Stimulated activated CD4-positive, alpha-beta T cell treated with anti-CD3 and anti-CD28 coated beads, Interleukin-1b, Interleukin-23, amount 100 ng/mL, for 4 hours (primary cell): ENCODE measurements around the gene BNC2.
"Not testable (repeated sequence)": the region's sequence is repeated elsewhere in the genome, so short reads cannot be mapped to it uniquely, and the experiment has no call there.

Source experiments
- DNase-seq, 2 donors: peaks; one replicate each; pipeline ENCODE4 v3.0.0-alpha.2; 2020; ENCODE audit warnings: low read depth in 2 of 2

Gene BNC2

DNA sequence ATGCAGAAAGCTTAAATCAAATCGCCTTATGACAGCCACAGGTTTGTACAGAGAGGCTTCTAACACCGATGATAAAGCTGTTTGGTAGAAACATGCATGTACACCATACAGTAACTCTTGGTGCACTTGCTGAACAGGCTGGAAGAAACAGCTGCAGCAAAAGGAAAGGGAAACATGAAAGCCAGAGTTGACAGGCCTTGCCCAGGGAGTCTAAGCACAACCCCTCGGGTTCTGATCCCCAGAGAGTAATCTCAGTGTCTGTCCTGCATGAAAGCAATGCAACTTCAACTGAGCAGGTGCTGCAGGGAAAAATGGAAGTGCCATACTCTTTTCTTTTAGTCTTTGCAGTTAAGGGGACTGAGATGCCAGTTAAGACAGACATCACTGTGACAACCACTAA lies 419.9 kb downstream of the BNC2 start:
- no peak for DNase-seq

- DNase-seq, result no peak
Observed at GRCh38 chr9:16450043-16450442, 420.4 kb downstream of the BNC2 start.

DNA sequence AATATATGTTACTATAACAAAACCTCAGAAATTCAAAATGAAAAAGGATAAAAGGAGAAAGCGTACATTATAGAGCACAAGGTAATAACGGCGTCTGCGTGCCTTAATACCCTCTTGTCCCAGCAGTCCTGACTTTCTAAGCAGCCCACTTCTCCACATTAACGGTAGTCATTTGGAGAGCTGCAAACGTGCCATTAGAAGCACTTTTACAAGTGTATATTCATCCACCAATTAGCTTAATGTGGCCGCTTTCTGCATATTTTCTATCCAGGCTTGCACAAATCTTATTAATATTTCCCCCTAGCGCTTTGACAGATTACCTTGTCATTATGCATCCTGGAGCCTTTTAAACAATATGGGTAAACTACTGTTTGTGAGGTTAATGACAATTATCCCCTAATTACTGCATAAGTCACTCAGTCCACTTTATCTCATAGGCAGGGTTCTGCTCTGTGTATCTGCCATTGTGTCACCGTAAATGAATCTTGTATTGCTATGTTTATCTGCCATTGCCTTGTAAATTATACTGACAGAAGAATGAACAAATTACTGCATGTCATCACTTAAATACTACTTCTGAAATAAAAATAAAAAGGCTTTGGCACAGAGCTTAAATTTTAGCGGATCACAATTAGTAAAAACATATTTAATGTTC lies 421.3 kb downstream of the BNC2 start:
- no peak for DNase-seq

DNA sequence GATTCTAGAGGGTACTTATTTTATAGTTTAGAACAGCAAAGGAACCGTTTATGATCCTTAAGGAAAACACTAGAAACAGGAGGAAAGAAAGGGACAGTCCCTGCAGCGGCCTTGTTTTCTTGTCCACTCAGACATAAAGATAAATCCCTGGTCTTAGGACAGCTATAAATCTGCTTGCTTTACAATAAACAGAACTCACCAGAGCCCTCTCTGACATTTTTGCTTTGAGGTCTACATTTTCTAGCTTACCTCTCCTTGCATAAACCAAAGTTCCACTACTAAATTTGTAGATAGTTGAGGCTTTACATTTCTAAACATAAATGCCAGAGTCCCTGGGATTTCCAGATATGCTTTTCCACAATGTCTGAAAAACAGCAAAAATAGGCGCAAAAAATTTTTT lies 422.5 kb downstream of the BNC2 start:
- DNase-seq, result no peak

DNA sequence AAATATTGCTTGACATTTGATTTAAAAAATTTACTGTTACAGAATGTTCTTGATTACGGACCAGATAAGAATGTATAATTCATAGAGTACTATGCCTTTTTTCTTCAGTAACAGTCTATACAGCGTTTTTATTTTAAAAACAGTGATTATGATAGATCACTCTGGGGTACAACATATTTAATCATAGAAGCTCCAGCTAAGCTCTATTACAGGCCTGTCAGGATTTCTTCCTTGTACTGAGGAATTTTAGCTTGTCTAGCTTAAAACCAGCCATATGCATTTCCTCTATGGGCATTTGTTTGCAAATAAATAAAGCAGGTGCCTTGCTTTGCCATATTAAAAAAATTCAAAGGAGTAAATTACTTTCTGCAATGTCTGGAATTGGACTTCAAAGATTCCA lies 423.8 kb downstream of the BNC2 start:
- no peak for DNase-seq

DNA sequence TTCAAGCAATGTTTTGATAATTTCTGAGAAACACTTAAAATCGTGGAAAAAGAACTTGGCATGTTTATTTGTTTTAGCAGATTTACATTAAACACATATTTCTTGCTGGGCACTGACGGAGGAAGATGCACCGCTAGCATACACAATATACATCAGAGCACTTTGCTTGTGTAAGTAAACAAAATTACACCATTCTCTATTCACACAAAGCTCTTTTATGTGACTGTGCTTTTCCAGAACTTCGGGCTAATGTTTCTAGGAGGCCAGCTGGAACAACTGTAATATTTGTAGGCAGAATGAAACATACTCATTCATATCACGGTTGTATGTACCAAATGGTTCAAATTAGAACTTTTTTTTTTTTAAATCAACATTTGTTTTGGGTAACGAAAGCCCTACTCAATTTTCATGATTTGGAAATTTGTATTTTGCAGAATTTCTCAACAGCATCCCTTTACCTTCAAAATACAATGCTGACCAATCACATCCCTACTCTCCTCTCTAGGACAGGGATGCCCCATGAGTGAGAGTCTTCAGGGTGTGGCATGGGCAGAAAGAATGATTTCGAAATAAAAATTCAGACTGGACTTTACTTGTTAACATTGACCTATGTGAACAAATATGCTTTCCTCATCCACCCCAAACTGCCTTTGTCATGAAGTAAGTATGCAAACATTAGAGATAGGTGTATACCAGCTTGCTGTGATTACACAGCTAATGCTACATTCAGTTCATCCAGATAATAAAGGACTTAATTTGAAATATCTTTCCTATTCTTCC lies 425.1 kb downstream of the BNC2 start:
- DNase-seq, result no peak

GRCh38 chr9:16442622-16443021 lies 427.8 kb downstream of the BNC2 start:
- no peak for DNase-seq

- DNase-seq, result no peak
Observed at GRCh38 chr9:16441791-16442190, 428.7 kb downstream of the BNC2 start.

GRCh38 chr9:16438831-16439230 lies 431.6 kb downstream of the BNC2 start:
- DNase-seq, result not testable (repeated sequence)

DNA sequence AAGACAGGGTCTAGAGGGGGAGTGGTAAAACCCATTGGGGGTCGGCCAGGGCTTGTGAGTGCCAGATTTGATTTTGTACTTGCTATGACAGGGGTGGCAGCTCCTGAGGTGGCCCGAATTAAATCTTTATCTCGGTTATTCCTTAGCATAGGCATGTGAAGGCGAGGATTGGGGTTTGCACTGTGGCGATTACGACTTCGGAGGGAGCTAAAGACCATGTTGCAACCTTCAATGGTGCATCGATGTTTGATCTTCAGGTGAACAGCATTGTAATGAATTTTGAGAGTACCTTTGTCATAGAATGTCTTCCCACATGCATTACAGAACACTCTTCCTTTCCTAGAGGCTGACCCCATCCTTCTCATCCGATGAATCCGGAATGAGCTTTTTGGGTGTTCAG lies 433.9 kb downstream of the BNC2 start:
- DNase-seq, result no peak

DNA sequence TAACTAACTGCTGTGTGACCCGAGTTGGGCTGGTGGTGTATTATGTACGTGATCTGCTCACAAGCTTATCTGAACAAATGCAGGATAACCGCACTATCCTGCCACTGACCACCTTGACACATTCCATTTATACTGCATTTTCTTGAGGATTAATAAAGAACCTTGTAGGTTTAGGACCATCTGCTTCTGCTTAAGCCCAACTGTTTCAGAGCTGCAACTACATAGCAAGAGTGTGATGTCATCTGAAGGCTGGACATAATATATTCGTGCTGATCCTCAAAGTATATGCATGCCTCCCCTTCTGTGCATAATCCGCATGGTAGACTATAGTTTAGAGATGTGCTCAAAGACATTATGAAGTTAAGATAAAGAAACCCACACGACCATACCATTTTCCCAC lies 435.9 kb downstream of the BNC2 start:
- DNase-seq, result no peak

GRCh38 chr9:16433494-16433893 lies 437.0 kb downstream of the BNC2 start:
- DNase-seq, result no peak

GRCh38 chr9:16431666-16432392 lies 438.6 kb downstream of the BNC2 start:
- DNase-seq, result no peak

DNA sequence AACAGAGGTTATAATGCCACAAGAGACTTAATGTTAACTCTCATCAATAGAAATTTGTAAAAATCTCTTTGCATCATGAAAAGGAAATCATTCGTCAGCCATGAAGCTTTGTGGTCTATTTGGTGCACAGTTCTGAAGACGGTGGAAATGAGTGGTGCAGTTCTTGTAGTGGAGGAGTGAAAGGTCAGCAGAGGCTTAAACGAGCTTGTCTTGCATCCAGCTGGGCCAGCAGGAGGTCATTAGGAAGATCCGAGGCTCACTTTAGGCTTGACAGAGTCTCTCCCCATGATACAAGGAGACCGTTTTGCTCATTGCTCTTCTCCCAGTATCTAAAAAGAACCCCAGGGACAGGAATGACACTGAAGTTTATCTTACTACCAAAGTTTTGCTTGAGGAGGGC lies 440.8 kb downstream of the BNC2 start:
- DNase-seq, result no peak

DNA sequence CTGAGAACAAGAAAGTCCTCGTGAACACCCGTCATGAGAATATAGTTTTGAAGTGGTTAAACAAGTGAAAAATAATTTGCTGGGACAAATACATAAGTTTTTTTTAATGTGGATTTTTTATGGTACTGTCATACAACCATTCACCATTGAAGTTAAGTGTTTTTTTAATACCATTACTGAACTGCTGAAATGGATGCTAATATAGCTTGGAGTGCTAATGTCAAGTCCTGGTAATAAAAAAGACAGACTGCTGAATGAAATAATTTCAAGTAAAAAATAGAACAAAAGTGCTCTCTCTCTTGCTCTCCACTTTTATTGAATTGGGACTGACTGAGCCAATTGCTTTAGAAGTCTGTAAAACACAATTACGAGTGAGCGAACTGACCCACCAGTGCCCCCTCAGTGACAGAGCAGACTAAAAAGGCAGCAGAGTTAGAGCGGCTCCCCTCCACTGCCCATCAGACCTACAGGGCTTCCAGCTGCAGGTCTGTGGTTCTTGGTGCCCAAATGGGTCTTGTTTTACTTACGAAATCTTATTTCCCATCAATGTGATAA lies 442.5 kb downstream of the BNC2 start:
- no peak for DNase-seq

DNA sequence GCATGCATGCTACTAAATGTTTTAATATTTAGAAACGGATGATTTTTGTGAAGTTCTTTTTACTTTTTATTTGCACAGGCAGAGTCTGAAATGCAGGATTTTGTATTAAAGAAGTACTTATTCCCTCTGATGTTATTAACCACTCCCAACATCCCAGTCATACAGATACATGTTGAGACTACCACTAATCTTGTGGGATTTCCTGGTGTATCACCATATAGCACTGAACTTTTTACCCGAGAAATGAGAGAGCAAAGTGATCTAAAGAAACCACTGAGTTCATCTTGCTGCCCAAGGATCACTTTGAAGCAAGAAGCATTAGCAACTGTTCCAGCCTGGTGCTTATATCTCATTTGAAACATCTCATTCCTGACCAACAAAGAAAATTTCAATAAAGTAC lies 443.8 kb downstream of the BNC2 start:
- DNase-seq, result no peak

DNA sequence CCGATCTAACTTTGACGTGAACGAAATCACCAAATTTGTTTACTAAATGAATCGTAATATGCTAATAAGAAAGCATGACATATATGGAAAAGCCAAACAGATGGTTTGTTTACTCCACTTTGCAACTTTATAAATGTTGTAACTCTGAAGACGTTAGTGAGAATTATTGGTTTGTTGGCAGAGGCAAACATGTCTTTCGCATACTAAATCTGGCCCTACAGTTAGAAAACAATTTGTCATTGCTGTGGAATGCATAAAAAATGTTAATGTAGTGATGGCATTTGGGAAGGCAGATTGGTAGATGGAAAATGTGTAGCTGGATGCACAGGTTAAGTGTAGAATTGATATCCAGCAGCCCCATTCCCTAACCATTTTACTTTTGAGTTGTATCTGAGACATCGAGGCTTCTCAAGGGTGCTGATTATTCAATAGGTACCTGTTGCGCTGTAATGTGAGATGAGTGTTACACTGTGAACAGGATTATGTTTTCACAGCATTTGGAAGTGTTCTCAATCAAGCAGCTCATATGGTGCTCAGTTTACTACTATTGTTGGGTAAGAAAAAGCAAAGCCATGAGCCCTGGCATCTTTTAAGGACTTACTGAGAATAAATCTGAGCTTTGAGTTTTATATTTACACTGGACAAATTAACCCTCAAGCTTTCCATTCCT lies 444.8 kb downstream of the BNC2 start:
- no peak for DNase-seq

GRCh38 chr9:16422114-16422513 lies 448.4 kb downstream of the BNC2 start:
- DNase-seq, result no peak

GRCh38 chr9:16421532-16421931 lies 448.9 kb downstream of the BNC2 start:
- DNase-seq, result no peak

- DNase-seq, result no peak
Observed at GRCh38 chr9:16419124-16419523, 451.3 kb downstream of the BNC2 start.

- no peak for DNase-seq
Observed at GRCh38 chr9:16418721-16419120, 451.7 kb downstream of the BNC2 start.

DNA sequence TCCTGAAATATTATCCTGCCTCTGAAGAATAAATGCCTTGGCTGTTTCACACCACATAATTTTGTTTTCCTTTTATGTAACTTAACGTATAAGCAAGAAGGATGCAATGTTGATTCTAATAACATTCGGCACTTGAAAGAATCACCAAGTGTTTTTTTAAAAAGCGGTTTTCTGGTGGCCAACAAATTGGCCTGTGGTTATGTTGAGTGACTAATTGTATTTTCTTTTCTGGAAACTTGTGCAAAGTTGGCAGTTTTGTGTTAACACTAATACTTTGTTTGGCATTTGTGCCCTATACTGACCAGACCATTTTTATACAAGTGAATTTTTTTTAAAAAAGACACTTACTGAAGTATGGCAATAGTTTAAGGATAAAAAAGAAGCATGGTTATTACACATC lies 452.7 kb downstream of the BNC2 start:
- DNase-seq, result no peak
